ENCODE results near the gene BCKDHB.
A peak's percentile ranks its signal among the peaks of the same experiment; 100 is the strongest.
"Not testable (repeated sequence)": the region's sequence is repeated elsewhere in the genome, so short reads cannot be mapped to it uniquely, and the experiment has no call there.

BCKDHB gene

GRCh38 chr6:80106418-80107235 is at the start of gene BCKDHB:
TSS of gene BCKDHB (plus strand) at chr6:80106671. CDS start at chr6:80106694, 23 bp downstream.
- peak; percentile 98 for DNase-seq

- DNase-seq = no peak
Observed at GRCh38 chr6:80060774-80061173, 45.7 kb upstream of the BCKDHB start.

GRCh38 chr6:80068146-80068545 is 38.3 kb upstream of the BCKDHB start:
- DNase-seq = not testable (repeated sequence)

- not testable (repeated sequence) for DNase-seq
Observed at GRCh38 chr6:80070431-80070830, 36.0 kb upstream of the BCKDHB start.

GRCh38 chr6:80077067-80077466 is 29.4 kb upstream of the BCKDHB start:
- DNase-seq = no peak

- no peak for DNase-seq
Observed at GRCh38 chr6:80088637-80089036, 17.8 kb upstream of the BCKDHB start.

- no peak for DNase-seq
Observed at GRCh38 chr6:80091506-80091905, 15.0 kb upstream of the BCKDHB start.

GRCh38 chr6:80094017-80094416 is 12.5 kb upstream of the BCKDHB start:
- peak; percentile 21 for DNase-seq

- no peak for DNase-seq
Observed at GRCh38 chr6:80095600-80095999, 10.9 kb upstream of the BCKDHB start.

- no peak for DNase-seq
Observed at GRCh38 chr6:80098392-80098791, 8.1 kb upstream of the BCKDHB start.

GRCh38 chr6:80104520-80104919 is 2.0 kb upstream of the BCKDHB start:
- no peak for DNase-seq

GRCh38 chr6:80105972-80106417 is 476 bp upstream of the BCKDHB start:
- DNase-seq = no peak

- not testable (repeated sequence) for DNase-seq
Observed at GRCh38 chr6:80122576-80122975, 16.1 kb downstream of the BCKDHB start.

- DNase-seq = no peak
Observed at GRCh38 chr6:80126657-80127345, 20.3 kb downstream of the BCKDHB start.

GRCh38 chr6:80129485-80129884 is 23.0 kb downstream of the BCKDHB start:
- DNase-seq = no peak

- peak; percentile 40 for DNase-seq
Observed at GRCh38 chr6:80133020-80133419, 26.5 kb downstream of the BCKDHB start.

- no peak for DNase-seq
Observed at GRCh38 chr6:80134065-80134464, 27.6 kb downstream of the BCKDHB start.

- DNase-seq = no peak
Observed at GRCh38 chr6:80142586-80142985, 36.1 kb downstream of the BCKDHB start.

- DNase-seq = no peak
Observed at GRCh38 chr6:80143419-80143937, 37.0 kb downstream of the BCKDHB start.

- no peak for DNase-seq
Observed at GRCh38 chr6:80144753-80145315, 38.4 kb downstream of the BCKDHB start.

GRCh38 chr6:80145509-80145908 is 39.0 kb downstream of the BCKDHB start:
- no peak for DNase-seq

- no peak for DNase-seq
Observed at GRCh38 chr6:80145921-80146320, 39.5 kb downstream of the BCKDHB start.

- DNase-seq = no peak
Observed at GRCh38 chr6:80148220-80148619, 41.7 kb downstream of the BCKDHB start.

- DNase-seq = no peak
Observed at GRCh38 chr6:80151635-80152034, 45.2 kb downstream of the BCKDHB start.
